Spleen (tissue), 11 donors: ENCODE data around the gene ZNF165. TPM values are rescaled to one million over a fixed set of nuclear protein-coding genes. Genes with fewer than 3 reads are reported as not detected.
"Not testable (repeated sequence)": the region's sequence is repeated elsewhere in the genome, so short reads cannot be mapped to it uniquely, and the experiment has no call there.

ENCODE experiments used
- DNase-seq: peaks from one replicate; pipeline ENCODE4 v3.0.0-alpha.2; 2020
- H3K27ac ChIP-seq, 8 donors: fragments of 200-600 bp; sonication (generic) in 7 of 8; 1 replicate in 4 of 8; 2 replicates in 4 of 8; pipeline versions ENCODE4 v1.5.0 to v1.8.0; 2016 to 2021; ENCODE audit warnings: inconsistent platforms in 4 of 8, mild to moderate bottlenecking in 4 of 8, moderate library complexity in 1 of 8
- H3K27me3 ChIP-seq, 7 donors: fragments of 200-600 bp; sonication (generic) in 6 of 7; replicated peaks in 1 of 7; 1 replicate in 4 of 7; 2 replicates in 3 of 7; pipeline versions ENCODE4 v1.5.0 to v1.8.0; 2016 to 2021; ENCODE audit warnings: inconsistent platforms in 3 of 7, mild to moderate bottlenecking in 1 of 7
- H3K36me3 ChIP-seq, 6 donors: fragments of 200-600 bp; sonication (generic) in 5 of 6; 1 replicate in 4 of 6; 2 replicates in 2 of 6; pipeline versions ENCODE4 v1.5.0 to v1.8.0; 2016 to 2021; ENCODE audit warnings: inconsistent platforms in 2 of 6
- H3K4me1 ChIP-seq, 6 donors: fragments of 200-600 bp; sonication (generic) in 5 of 6; 1 replicate in 3 of 6; 2 replicates in 3 of 6; pipeline versions ENCODE4 v1.5.0 to v1.8.0; 2016 to 2021; ENCODE audit warnings: inconsistent platforms in 3 of 6
- H3K4me3 ChIP-seq, 8 donors: fragments of 200-600 bp; sonication (generic) in 7 of 8; 1 replicate in 4 of 8; 2 replicates in 4 of 8; pipeline versions ENCODE4 v1.5.0 to v1.8.0; 2016 to 2021; ENCODE audit warnings: inconsistent platforms in 4 of 8, mild to moderate bottlenecking in 4 of 8, moderate library complexity in 2 of 8
- H3K9me3 ChIP-seq, 8 donors: fragments of 200-600 bp; sonication (generic) in 7 of 8; 1 replicate in 4 of 8; 2 replicates in 4 of 8; pipeline versions ENCODE4 v1.5.0 to v1.8.0; 2016 to 2021; ENCODE audit warnings: inconsistent platforms in 4 of 8
- POLR2A ChIP-seq, 3 donors: fragments of 450-650 bp; IDR thresholded peaks; one replicate each; pipeline ENCODE4 v1.5.1; 2017; ENCODE audit warnings: antibody characterized with exemption in 3 of 3, mild to moderate bottlenecking in 1 of 3
- POLR2AphosphoS5 ChIP-seq, 3 donors: sonication (generic); formaldehyde crosslinking; IDR thresholded peaks; one replicate each; pipeline ENCODE4 v1.5.1; 2017; ENCODE audit warnings: antibody characterized with exemption in 3 of 3
- WGBS, 5 donors: extraction: QIAGEN DNeasy Blood & Tissue Kit in 3 of 5; methylation state at CpG; one replicate each; pipeline versions ENCODE4 v1.1.5 to v1.1.7; 2013 to 2018; 5-methylcytosine and 5-hydroxymethylcytosine counted together
- intact Hi-C: fragments of 100-400 bp; cut with DNase I; formaldehyde crosslinking; loops from one replicate; pipeline ENCODE4 v1.15.0; 2023; ENCODE audit warnings: low total_unique reads
- polyA plus RNA-seq, 3 donors: library from polyadenylated mRNA; stranded (reverse); fragments of 200-250 nt; gene quantifications; one replicate each; pipeline ENCODE4 v1.2.1, GENCODE V29; 2013
- total RNA-seq, 7 donors: library from RNA; depleted of rRNA in 3 of 7; stranded (reverse); fragments of >200 nt in 3 of 7; fragmentation: NEBNext Ultra II Directional in 4 of 7; extraction: Animal tissue kit (Norgen Biotek cat#: 25700) in 4 of 7; gene quantifications; one replicate each; pipeline versions ENCODE4 v1.1.0 to v1.2.1, GENCODE V29; 2016 to 2021
- TF ChIP-seq, protein P1 (sequence below), 11 experiments: fragments of 200-600 bp in 7 of 11; fragments of 450-650 bp in 4 of 11; sonication (generic) in 4 of 11; IDR thresholded peaks in 8 of 11; conservative IDR thresholded peaks in 3 of 11; 1 replicate in 7 of 11; 2 replicates in 4 of 11; pipeline versions ENCODE4 v1.4.0 to v1.8.0; 2016 to 2021; ENCODE audit warnings: antibody characterized with exemption in 11 of 11, inconsistent platforms in 4 of 11, mild to moderate bottlenecking in 1 of 11
- donor health status: healthy with polysubstance abuse.
- donor health status: DM: no; HTN: no; CAD: no; lungs with moderate emphysema.
- donor health status: DM: no; HTN: no; CAD: no.
- donor health status: Bipolar disorder and iron deficiency.
- donor health status: healthy.
- donor health status: DM: no; HTN: no; CAD: no.
- donor health status: DM: yes; HTN: yes; CAD: no.

ZNF165 gene
- total and polyA plus RNA-seq, 10 donors = 0.60 to 2.0 (median 1.2) TPM

GRCh38 chr6:28115799-28116198 is 35.4 kb downstream of the ZNF165 start:
- Histone ChIP-seq H3K4me1 (no peaks in the 10 kb centered on the region), H3K4me3 (no peak overlapping the region), H3K27me3 (no peaks in the 10 kb centered on the region), H3K27ac (no peak overlapping the region), H3K36me3 (peaks cover 0 to 70% (median 30%) of the 10 kb centered on the region in 6 donors), H3K9me3 (no peaks in the 10 kb centered on the region)
- intact Hi-C loops = no loop called here
- TF ChIP-seq POLR2A (IDR thresholded peaks at IDR 0.05) (no peak), POLR2AphosphoS5 (IDR thresholded peaks at IDR 0.05) (no peak)
- TF ChIP-seq, protein P1, sequence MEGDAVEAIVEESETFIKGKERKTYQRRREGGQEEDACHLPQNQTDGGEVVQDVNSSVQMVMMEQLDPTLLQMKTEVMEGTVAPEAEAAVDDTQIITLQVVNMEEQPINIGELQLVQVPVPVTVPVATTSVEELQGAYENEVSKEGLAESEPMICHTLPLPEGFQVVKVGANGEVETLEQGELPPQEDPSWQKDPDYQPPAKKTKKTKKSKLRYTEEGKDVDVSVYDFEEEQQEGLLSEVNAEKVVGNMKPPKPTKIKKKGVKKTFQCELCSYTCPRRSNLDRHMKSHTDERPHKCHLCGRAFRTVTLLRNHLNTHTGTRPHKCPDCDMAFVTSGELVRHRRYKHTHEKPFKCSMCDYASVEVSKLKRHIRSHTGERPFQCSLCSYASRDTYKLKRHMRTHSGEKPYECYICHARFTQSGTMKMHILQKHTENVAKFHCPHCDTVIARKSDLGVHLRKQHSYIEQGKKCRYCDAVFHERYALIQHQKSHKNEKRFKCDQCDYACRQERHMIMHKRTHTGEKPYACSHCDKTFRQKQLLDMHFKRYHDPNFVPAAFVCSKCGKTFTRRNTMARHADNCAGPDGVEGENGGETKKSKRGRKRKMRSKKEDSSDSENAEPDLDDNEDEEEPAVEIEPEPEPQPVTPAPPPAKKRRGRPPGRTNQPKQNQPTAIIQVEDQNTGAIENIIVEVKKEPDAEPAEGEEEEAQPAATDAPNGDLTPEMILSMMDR (IDR thresholded peaks at IDR 0.05 in 8 of 11, conservative IDR thresholded peaks at IDR 0.05 in 3 of 11) = no peak
- no peak for DNase-seq
- 82 to 94% (median 93%) methylated on average over 2 of the region's 2 CpGs for WGBS, 5 donors

- Histone ChIP-seq H3K9me3 (no peaks in the 10 kb centered on the region), H3K4me3 (no peak overlapping the region), H3K27me3 (no peaks in the 10 kb centered on the region), H3K27ac (no peak overlapping the region), H3K4me1 (no peaks in the 10 kb centered on the region), H3K36me3 (peaks cover 0 to 88% (median 30%) of the 10 kb centered on the region in 6 donors)
- intact Hi-C loops = no loop called here
- no peak for DNase-seq
- no peak for TF ChIP-seq POLR2AphosphoS5 (IDR thresholded peaks at IDR 0.05)
- TF ChIP-seq POLR2A (IDR thresholded peaks at IDR 0.05) = no peak
- TF ChIP-seq, protein P1 (IDR thresholded peaks at IDR 0.05 in 8 of 11, conservative IDR thresholded peaks at IDR 0.05 in 3 of 11) = no peak
- WGBS, 5 donors = 92 to 97% (median 95%) methylated on average over 2 of the region's 2 CpGs
Measured at GRCh38 chr6:28117386-28118050, 37.1 kb downstream of the ZNF165 start.

DNA sequence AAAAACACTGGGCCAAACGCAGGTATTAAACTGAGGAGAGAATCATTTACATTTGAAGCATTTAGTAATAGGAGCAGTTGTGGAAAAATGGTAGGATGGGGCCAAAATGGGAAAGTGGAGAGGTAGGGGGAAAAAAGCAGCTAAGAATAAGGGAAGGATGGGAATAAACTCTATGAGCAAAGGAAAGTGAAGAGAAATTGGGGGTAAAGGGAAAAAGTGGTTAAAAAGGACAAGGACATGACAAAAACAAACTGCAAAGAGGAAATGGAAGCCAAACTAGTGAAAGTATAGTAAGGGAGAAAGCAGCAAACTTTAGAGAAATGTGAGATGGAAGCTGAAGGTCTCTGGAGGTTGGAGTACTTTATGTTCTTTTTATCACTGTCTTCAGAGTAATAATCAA is 37.8 kb downstream of the ZNF165 start:
- TF ChIP-seq POLR2AphosphoS5 (IDR thresholded peaks at IDR 0.05) = no peak
- Histone ChIP-seq H3K4me3 (no peak overlapping the region), H3K36me3 (peaks cover 0 to 92% (median 30%) of the 10 kb centered on the region in 6 donors), H3K27ac (no peak overlapping the region), H3K9me3 (no peaks in the 10 kb centered on the region), H3K4me1 (no peaks in the 10 kb centered on the region), H3K27me3 (no peaks in the 10 kb centered on the region)
- 84 to 98% (median 90%) methylated on average over 1 of the region's 1 CpG for WGBS, 5 donors
- intact Hi-C loops = no loop called here
- no peak for DNase-seq

- H3K9me3 ChIP-seq = no peaks in the 10 kb centered on the region
- peaks cover 18 to 34% (median 27%) of the 10 kb centered on the region in 6 donors for H3K4me1 ChIP-seq
- H3K27ac ChIP-seq = no peak overlapping the region
- H3K36me3 ChIP-seq = peaks cover 0 to 74% (median 21%) of the 10 kb centered on the region in 6 donors
- WGBS, 5 donors = 91 to 96% (median 94%) methylated on average over 2 of the region's 2 CpGs
- no peaks in the 10 kb centered on the region for H3K27me3 ChIP-seq
- TF ChIP-seq, protein P1 (IDR thresholded peaks at IDR 0.05 in 8 of 11, conservative IDR thresholded peaks at IDR 0.05 in 3 of 11) = no peak
- no peak for TF ChIP-seq POLR2A (IDR thresholded peaks at IDR 0.05)
- no peak for TF ChIP-seq POLR2AphosphoS5 (IDR thresholded peaks at IDR 0.05)
- DNase-seq = no peak
- H3K4me3 ChIP-seq = no peak overlapping the region
- intact Hi-C loops = no loop called here
Measured at GRCh38 chr6:28121876-28122275, 41.5 kb downstream of the ZNF165 start.

GRCh38 chr6:28122283-28122682 is 41.9 kb downstream of the ZNF165 start:
- H3K36me3 ChIP-seq = peaks cover 0 to 74% (median 23%) of the 10 kb centered on the region in 6 donors
- H3K27me3 ChIP-seq, H3K4me3 ChIP-seq, intact Hi-C loops, DNase-seq, H3K27ac ChIP-seq, H3K9me3 ChIP-seq: not testable (repeated sequence)
- WGBS, 5 donors = 92 to 95% (median 95%) methylated on average over 5 of the region's 5 CpGs
- peaks cover 18 to 38% (median 29%) of the 10 kb centered on the region in 6 donors for H3K4me1 ChIP-seq
